ENCODE results near the gene FPR2.

GRCh38 chr19:51714848-51715247, 46.1 kb upstream of the FPR2 start:
- TF ChIP-seq CTCF (IDR thresholded peaks at IDR 0.05), result no peak
- TF ChIP-seq POLR2AphosphoS5 (IDR thresholded peaks at IDR 0.05), result no peak
- TF ChIP-seq POLR2A (IDR thresholded peaks at IDR 0.05), result no peak
- no peak for TF ChIP-seq EP300 (IDR thresholded peaks at IDR 0.05)

All from stomach (tissue), 4 donors.